ENCODE measurements around the gene C1orf74.

DNA sequence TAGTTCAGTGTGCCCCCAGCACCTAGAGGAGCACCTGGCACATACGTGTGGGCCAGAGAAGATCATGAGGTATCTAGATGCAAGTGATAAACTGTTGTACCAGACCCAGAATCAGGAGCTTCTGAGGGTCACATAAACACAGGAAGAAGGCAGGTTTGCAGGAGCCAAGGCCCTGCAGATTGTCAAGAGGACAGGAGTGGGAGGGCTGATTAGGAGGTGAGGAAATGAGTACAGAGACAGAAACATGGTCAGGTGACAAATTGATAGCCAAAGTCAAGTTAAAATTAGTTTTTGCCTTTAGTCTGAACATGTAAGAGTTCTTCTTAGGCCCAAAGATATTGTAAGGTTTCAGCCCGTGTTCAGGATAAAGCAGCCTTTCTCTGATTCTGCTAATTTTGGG lies 42.5 kb downstream of the C1orf74 start:
- TF ChIP-seq, protein P1, sequence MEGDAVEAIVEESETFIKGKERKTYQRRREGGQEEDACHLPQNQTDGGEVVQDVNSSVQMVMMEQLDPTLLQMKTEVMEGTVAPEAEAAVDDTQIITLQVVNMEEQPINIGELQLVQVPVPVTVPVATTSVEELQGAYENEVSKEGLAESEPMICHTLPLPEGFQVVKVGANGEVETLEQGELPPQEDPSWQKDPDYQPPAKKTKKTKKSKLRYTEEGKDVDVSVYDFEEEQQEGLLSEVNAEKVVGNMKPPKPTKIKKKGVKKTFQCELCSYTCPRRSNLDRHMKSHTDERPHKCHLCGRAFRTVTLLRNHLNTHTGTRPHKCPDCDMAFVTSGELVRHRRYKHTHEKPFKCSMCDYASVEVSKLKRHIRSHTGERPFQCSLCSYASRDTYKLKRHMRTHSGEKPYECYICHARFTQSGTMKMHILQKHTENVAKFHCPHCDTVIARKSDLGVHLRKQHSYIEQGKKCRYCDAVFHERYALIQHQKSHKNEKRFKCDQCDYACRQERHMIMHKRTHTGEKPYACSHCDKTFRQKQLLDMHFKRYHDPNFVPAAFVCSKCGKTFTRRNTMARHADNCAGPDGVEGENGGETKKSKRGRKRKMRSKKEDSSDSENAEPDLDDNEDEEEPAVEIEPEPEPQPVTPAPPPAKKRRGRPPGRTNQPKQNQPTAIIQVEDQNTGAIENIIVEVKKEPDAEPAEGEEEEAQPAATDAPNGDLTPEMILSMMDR (IDR thresholded peaks at IDR 0.05; ENCODE audit: extremely low read depth in 1 of 2, insufficient read depth in 1 of 2, low read depth in 1 of 2, low read length in 2 of 2) = no peak
- TF ChIP-seq MYC (IDR thresholded peaks at IDR 0.05; ENCODE audit: low read depth, low read length) (no peak), POLR2A (IDR thresholded peaks at IDR 0.05; ENCODE audit: low read depth, low read length) (no peak), GATA2 (IDR thresholded peaks at IDR 0.05; ENCODE audit: insufficient read depth, insufficient read length, low read depth, low read length) (no peak), FOS (IDR thresholded peaks at IDR 0.05; ENCODE audit: borderline replicate concordance, insufficient read depth, low read length) (no peak), EZH2 (IDR thresholded peaks at IDR 0.05; ENCODE audit: borderline replicate concordance, low read depth, low read length, severe bottlenecking) (no peak), POLR2AphosphoS5 (IDR thresholded peaks at IDR 0.05; ENCODE audit: insufficient read depth, low read depth, low read length) (no peak)
- TF ChIP-seq, protein P2, sequence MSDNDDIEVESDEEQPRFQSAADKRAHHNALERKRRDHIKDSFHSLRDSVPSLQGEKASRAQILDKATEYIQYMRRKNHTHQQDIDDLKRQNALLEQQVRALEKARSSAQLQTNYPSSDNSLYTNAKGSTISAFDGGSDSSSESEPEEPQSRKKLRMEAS (IDR thresholded peaks at IDR 0.05; ENCODE audit: insufficient read depth, insufficient read length) = no peak
